Spleen (tissue), 11 donors: ENCODE data around the gene CACNA2D4. TPM values are rescaled to one million over a fixed set of nuclear protein-coding genes. Genes with fewer than 3 reads are reported as not detected.
"Not testable (repeated sequence)": the region's sequence is repeated elsewhere in the genome, so short reads cannot be mapped to it uniquely, and the experiment has no call there.

Experiments
- DNase-seq: peaks from one replicate; pipeline ENCODE4 v3.0.0-alpha.2; 2020
- H3K27ac ChIP-seq, 8 donors: fragments of 200-600 bp; sonication (generic) in 7 of 8; 1 replicate in 4 of 8; 2 replicates in 4 of 8; pipeline versions ENCODE4 v1.5.0 to v1.8.0; 2016 to 2021; ENCODE audit warnings: inconsistent platforms in 4 of 8, mild to moderate bottlenecking in 4 of 8, moderate library complexity in 1 of 8
- H3K27me3 ChIP-seq, 7 donors: fragments of 200-600 bp; sonication (generic) in 6 of 7; replicated peaks in 1 of 7; 1 replicate in 4 of 7; 2 replicates in 3 of 7; pipeline versions ENCODE4 v1.5.0 to v1.8.0; 2016 to 2021; ENCODE audit warnings: inconsistent platforms in 3 of 7, mild to moderate bottlenecking in 1 of 7
- H3K36me3 ChIP-seq, 6 donors: fragments of 200-600 bp; sonication (generic) in 5 of 6; 1 replicate in 4 of 6; 2 replicates in 2 of 6; pipeline versions ENCODE4 v1.5.0 to v1.8.0; 2016 to 2021; ENCODE audit warnings: inconsistent platforms in 2 of 6
- H3K4me1 ChIP-seq, 6 donors: fragments of 200-600 bp; sonication (generic) in 5 of 6; 1 replicate in 3 of 6; 2 replicates in 3 of 6; pipeline versions ENCODE4 v1.5.0 to v1.8.0; 2016 to 2021; ENCODE audit warnings: inconsistent platforms in 3 of 6
- H3K4me3 ChIP-seq, 8 donors: fragments of 200-600 bp; sonication (generic) in 7 of 8; 1 replicate in 4 of 8; 2 replicates in 4 of 8; pipeline versions ENCODE4 v1.5.0 to v1.8.0; 2016 to 2021; ENCODE audit warnings: inconsistent platforms in 4 of 8, mild to moderate bottlenecking in 4 of 8, moderate library complexity in 2 of 8
- H3K9me3 ChIP-seq, 8 donors: fragments of 200-600 bp; sonication (generic) in 7 of 8; 1 replicate in 4 of 8; 2 replicates in 4 of 8; pipeline versions ENCODE4 v1.5.0 to v1.8.0; 2016 to 2021; ENCODE audit warnings: inconsistent platforms in 4 of 8
- CTCF ChIP-seq, 11 experiments: fragments of 200-600 bp in 7 of 11; fragments of 450-650 bp in 4 of 11; sonication (generic) in 4 of 11; IDR thresholded peaks in 8 of 11; conservative IDR thresholded peaks in 3 of 11; 1 replicate in 7 of 11; 2 replicates in 4 of 11; pipeline versions ENCODE4 v1.4.0 to v1.8.0; 2016 to 2021; ENCODE audit warnings: antibody characterized with exemption in 11 of 11, inconsistent platforms in 4 of 11, mild to moderate bottlenecking in 1 of 11
- POLR2A ChIP-seq, 3 donors: fragments of 450-650 bp; IDR thresholded peaks; one replicate each; pipeline ENCODE4 v1.5.1; 2017; ENCODE audit warnings: antibody characterized with exemption in 3 of 3, mild to moderate bottlenecking in 1 of 3
- POLR2AphosphoS5 ChIP-seq, 3 donors: sonication (generic); formaldehyde crosslinking; IDR thresholded peaks; one replicate each; pipeline ENCODE4 v1.5.1; 2017; ENCODE audit warnings: antibody characterized with exemption in 3 of 3
- WGBS, 5 donors: extraction: QIAGEN DNeasy Blood & Tissue Kit in 3 of 5; methylation state at CpG; one replicate each; pipeline versions ENCODE4 v1.1.5 to v1.1.7; 2013 to 2018; 5-methylcytosine and 5-hydroxymethylcytosine counted together
- intact Hi-C: fragments of 100-400 bp; cut with DNase I; formaldehyde crosslinking; loops from one replicate; pipeline ENCODE4 v1.15.0; 2023; ENCODE audit warnings: low total_unique reads
- polyA plus RNA-seq, 3 donors: library from polyadenylated mRNA; stranded (reverse); fragments of 200-250 nt; gene quantifications; one replicate each; pipeline ENCODE4 v1.2.1, GENCODE V29; 2013
- total RNA-seq, 7 donors: library from RNA; depleted of rRNA in 3 of 7; stranded (reverse); fragments of >200 nt in 3 of 7; fragmentation: NEBNext Ultra II Directional in 4 of 7; extraction: Animal tissue kit (Norgen Biotek cat#: 25700) in 4 of 7; gene quantifications; one replicate each; pipeline versions ENCODE4 v1.1.0 to v1.2.1, GENCODE V29; 2016 to 2021
- donor health status: healthy with polysubstance abuse.
- donor health status: DM: no; HTN: no; CAD: no; lungs with moderate emphysema.
- donor health status: DM: no; HTN: no; CAD: no.
- donor health status: Bipolar disorder and iron deficiency.
- donor health status: healthy.
- donor health status: DM: no; HTN: no; CAD: no.
- donor health status: DM: yes; HTN: yes; CAD: no.

Gene CACNA2D4
- total and polyA plus RNA-seq, 10 donors: 3.3 to 11.8 (median 7.0) TPM

- intact Hi-C loops: no loop called here
- H3K27ac ChIP-seq: no peak overlapping the region
- peaks cover 0 to 56% (median 30%) of the 10 kb centered on the region in 7 donors for H3K27me3 ChIP-seq
- DNase-seq: no peak
- H3K9me3 ChIP-seq: no peaks in the 10 kb centered on the region
- H3K4me1 ChIP-seq: peaks cover 0 to 15% (median under 1%) of the 10 kb centered on the region in 6 donors
- whole genome bisulfite sequencing, 5 donors: 54 to 64% (median 55%) methylated on average over 5 to 6 of the region's 6 CpGs
- no peaks in the 10 kb centered on the region for H3K36me3 ChIP-seq
- no peak overlapping the region for H3K4me3 ChIP-seq
- no peak for TF ChIP-seq CTCF (IDR thresholded peaks at IDR 0.05 in 8 of 11, conservative IDR thresholded peaks at IDR 0.05 in 3 of 11)
- no peak for TF ChIP-seq POLR2A (IDR thresholded peaks at IDR 0.05)
- TF ChIP-seq POLR2AphosphoS5 (IDR thresholded peaks at IDR 0.05): no peak
These were observed 98.9 kb downstream of the CACNA2D4 start for GRCh38 chr12:1819571-1819970.

- intact Hi-C loops: no loop called here
- Histone ChIP-seq H3K9me3 (no peaks in the 10 kb centered on the region), H3K36me3 (no peaks in the 10 kb centered on the region), H3K4me1 (peaks cover 0 to 20% (median 3%) of the 10 kb centered on the region in 6 donors), H3K27me3 (peaks cover 0 to 52% (median 30%) of the 10 kb centered on the region in 7 donors), H3K27ac (no peak overlapping the region), H3K4me3 (no peak overlapping the region)
- TF ChIP-seq POLR2A (IDR thresholded peaks at IDR 0.05): no peak
- TF ChIP-seq CTCF (IDR thresholded peaks at IDR 0.05 in 8 of 11, conservative IDR thresholded peaks at IDR 0.05 in 3 of 11): no peak
- no peak for TF ChIP-seq POLR2AphosphoS5 (IDR thresholded peaks at IDR 0.05)
- DNase-seq: no peak
- 60 to 78% (median 74%) methylated on average over 9 of the region's 9 CpGs for WGBS, 5 donors
These were observed 99.4 kb downstream of the CACNA2D4 start for GRCh38 chr12:1819050-1819449.

- H3K27me3 ChIP-seq: peaks cover 0 to 43% (median 30%) of the 10 kb centered on the region in 7 donors
- intact Hi-C loops, H3K27ac ChIP-seq, DNase-seq, H3K9me3 ChIP-seq, H3K36me3 ChIP-seq, H3K4me3 ChIP-seq: not testable (repeated sequence)
- peaks cover 0 to 31% (median 11%) of the 10 kb centered on the region in 6 donors for H3K4me1 ChIP-seq
- WGBS, 5 donors: 85 to 95% (median 93%) methylated on average over 20 to 28 of the region's 28 CpGs
These were observed 100.5 kb downstream of the CACNA2D4 start for GRCh38 chr12:1817928-1818327.

GRCh38 chr12:1816730-1817348, 101.6 kb downstream of the CACNA2D4 start:
- WGBS, 5 donors: 93 to 98% (median 95%) methylated on average over 9 of the region's 9 CpGs
- no peaks in the 10 kb centered on the region for H3K36me3 ChIP-seq
- peaks cover 5 to 42% (median 20%) of the 10 kb centered on the region in 6 donors for H3K4me1 ChIP-seq
- peaks cover 0 to 32% (median 23%) of the 10 kb centered on the region in 7 donors for H3K27me3 ChIP-seq
- TF ChIP-seq CTCF (IDR thresholded peaks at IDR 0.05 in 8 of 11, conservative IDR thresholded peaks at IDR 0.05 in 3 of 11) (no peak), POLR2AphosphoS5 (IDR thresholded peaks at IDR 0.05) (no peak), POLR2A (IDR thresholded peaks at IDR 0.05) (no peak)
- H3K9me3 ChIP-seq: no peaks in the 10 kb centered on the region
- H3K27ac ChIP-seq: no peak overlapping the region
- DNase-seq: no peak
- intact Hi-C loops: no loop called here
- H3K4me3 ChIP-seq: no peak overlapping the region
